Neural crest cell (in vitro differentiated cells): ENCODE measurements around the gene NF1. TPM values are rescaled to one million over a fixed set of nuclear protein-coding genes. Genes with fewer than 3 reads are reported as not detected.

Experiments used
- DNase-seq: peaks from one replicate; pipeline ENCODE4 v3.0.0; 2021; ENCODE audit warnings: low read depth, mixed read lengths, low spot score
- H3K27ac Mint-ChIP-seq: one replicate; pipeline ENCODE4 v1.8.0; 2021; ENCODE audit warnings: mild to moderate bottlenecking, mixed read lengths; ENCODE audit not compliant: unreplicated experiment
- H3K27me3 Mint-ChIP-seq: 2 replicates; pipeline ENCODE4 v1.8.0; 2021; ENCODE audit warnings: low read depth, mild to moderate bottlenecking, mixed read lengths
- H3K36me3 Mint-ChIP-seq: 2 replicates; pipeline ENCODE4 v1.8.0; 2021; ENCODE audit warnings: low read depth, mild to moderate bottlenecking, mixed read lengths
- H3K4me1 Mint-ChIP-seq: 2 replicates; pipeline ENCODE4 v1.8.0; 2021; ENCODE audit warnings: mixed read lengths
- H3K4me3 Mint-ChIP-seq: one replicate; pipeline ENCODE4 v1.8.0; 2021; ENCODE audit warnings: mild to moderate bottlenecking, mixed read lengths
- H3K9me3 Mint-ChIP-seq: 2 replicates; pipeline ENCODE4 v1.8.0; 2021; ENCODE audit warnings: mixed read lengths
- CTCF ChIP-seq: fragments of 200-600 bp; sonication (generic); conservative IDR thresholded peaks from 2 replicates; pipeline ENCODE4 v1.5.0; 2021; ENCODE audit warnings: antibody characterized with exemption, mild to moderate bottlenecking
- total RNA-seq: library from RNA; stranded (reverse); gene quantifications from 2 replicates; pipeline ENCODE4 v1.2.1, GENCODE V29; 2021

Gene NF1
- total RNA-seq, 1 donor from 2014 or later, result 60.6 TPM

GRCh38 chr17:31051506-31051905 lies 43.3 kb upstream of the NF1 start:
- no peak overlapping the region for H3K27ac Mint-ChIP-seq
- peaks cover 5% of the 10 kb centered on the region for H3K4me1 Mint-ChIP-seq
- H3K27me3 Mint-ChIP-seq, result no peaks in the 10 kb centered on the region
- no peak for TF ChIP-seq CTCF
- H3K9me3 Mint-ChIP-seq, result no peaks in the 10 kb centered on the region
- no peak for DNase-seq
- no peak overlapping the region for H3K4me3 Mint-ChIP-seq
- H3K36me3 Mint-ChIP-seq, result peaks cover 2% of the 10 kb centered on the region

- peaks cover 2% of the 10 kb centered on the region for H3K36me3 Mint-ChIP-seq
- DNase-seq, result no peak
- H3K4me1 Mint-ChIP-seq, result peaks cover 5% of the 10 kb centered on the region
- no peaks in the 10 kb centered on the region for H3K27me3 Mint-ChIP-seq
- no peaks in the 10 kb centered on the region for H3K9me3 Mint-ChIP-seq
- H3K4me3 Mint-ChIP-seq, result no peak overlapping the region
- no peak overlapping the region for H3K27ac Mint-ChIP-seq
- TF ChIP-seq CTCF, result no peak
These were observed 42.4 kb upstream of the NF1 start for GRCh38 chr17:31052187-31052889.

- no peaks in the 10 kb centered on the region for H3K9me3 Mint-ChIP-seq
- peaks cover 5% of the 10 kb centered on the region for H3K4me1 Mint-ChIP-seq
- TF ChIP-seq CTCF, result no peak
- no peak overlapping the region for H3K4me3 Mint-ChIP-seq
- peaks cover 2% of the 10 kb centered on the region for H3K36me3 Mint-ChIP-seq
- DNase-seq, result no peak
- peak overlapping the region; percentile 78 for H3K27ac Mint-ChIP-seq
- H3K27me3 Mint-ChIP-seq, result no peaks in the 10 kb centered on the region
These were observed 41.7 kb upstream of the NF1 start for GRCh38 chr17:31053071-31053470.

- H3K36me3 Mint-ChIP-seq, result peaks cover 2% of the 10 kb centered on the region
These were observed 40.0 kb upstream of the NF1 start for GRCh38 chr17:31054761-31055160.

GRCh38 chr17:31058976-31059375 lies 35.8 kb upstream of the NF1 start:
- DNase-seq, result no peak
- Mint-ChIP-seq H3K4me1 (no peaks in the 10 kb centered on the region), H3K4me3 (no peak overlapping the region), H3K9me3 (no peaks in the 10 kb centered on the region), H3K36me3 (no peaks in the 10 kb centered on the region), H3K27me3 (no peaks in the 10 kb centered on the region), H3K27ac (no peak overlapping the region)
- no peak for TF ChIP-seq CTCF

More at GRCh38 chr17:31054761-31055160, 40.0 kb upstream of the NF1 start:
- no peaks in the 10 kb centered on the region for H3K9me3 Mint-ChIP-seq
- H3K27me3 Mint-ChIP-seq, result no peaks in the 10 kb centered on the region
- peaks cover 5% of the 10 kb centered on the region for H3K4me1 Mint-ChIP-seq
- H3K4me3 Mint-ChIP-seq, result no peak overlapping the region
- DNase-seq, result no peak
- H3K27ac Mint-ChIP-seq, result no peak overlapping the region
- no peak for TF ChIP-seq CTCF
